Anterior cingulate cortex (tissue), 58 donors: Measurements from ENCODE around the gene EME2.
A peak's percentile ranks its signal among the peaks of the same experiment; 100 is the strongest.

Experiments
- DNase-seq, 58 donors: peaks; one replicate each; lab custom pipeline; 2025; lab: John Stamatoyannopoulos, UW

Gene EME2

GRCh38 chr16:1764971-1765370 lies 7.6 kb upstream of the EME2 start:
- DNase-seq: no peak

GRCh38 chr16:1765826-1766225 lies 6.8 kb upstream of the EME2 start:
- no peak for DNase-seq

- no peak for DNase-seq
These were observed 6.4 kb upstream of the EME2 start for GRCh38 chr16:1766231-1766630.

- no peak for DNase-seq
These were observed 5.9 kb upstream of the EME2 start for GRCh38 chr16:1766701-1767100.

GRCh38 chr16:1767116-1767994 lies 5.3 kb upstream of the EME2 start:
- no peak for DNase-seq

GRCh38 chr16:1768061-1768766 lies 4.4 kb upstream of the EME2 start:
- DNase-seq: no peak

GRCh38 chr16:1768767-1769401 lies 3.7 kb upstream of the EME2 start:
- peak in 1 of 58 donors; percentile 15 for DNase-seq

- peak in 10 of 58 donors; percentile 37 to 71 (median 64) for DNase-seq
These were observed 3.0 kb upstream of the EME2 start for GRCh38 chr16:1769402-1770300.

GRCh38 chr16:1770328-1771187 lies 2.1 kb upstream of the EME2 start:
- DNase-seq: peak in 54 of 58 donors; percentile 10 to 75 (median 58)

GRCh38 chr16:1771188-1771863 lies 1.3 kb upstream of the EME2 start, which contains the start of gene NME3:
Gene NME3 (minus strand): TSS chr16:1771543. CDS start chr16:1771534, 9 bp downstream.
- peak in 52 of 58 donors; percentile 21 to 82 (median 56) for DNase-seq

- no peak for DNase-seq
These were observed 697 bp upstream of the EME2 start for GRCh38 chr16:1771864-1772361.

GRCh38 chr16:1772908-1773702 lies 495 bp downstream of the EME2 start, which contains the start of gene MRPS34:
Gene MRPS34 (minus strand): TSS chr16:1773134. CDS start chr16:1773119, 15 bp downstream.
- peak in 57 of 58 donors; percentile 16 to 85 (median 70) for DNase-seq

- peak in 11 of 58 donors; percentile 19 to 48 (median 40) for DNase-seq
These were observed 1.3 kb downstream of the EME2 start for GRCh38 chr16:1773703-1774447.

- DNase-seq: no peak
These were observed 1.8 kb downstream of the EME2 start for GRCh38 chr16:1774448-1774780.

- no peak for DNase-seq
These were observed 2.6 kb downstream of the EME2 start for GRCh38 chr16:1775006-1775845.
